ENCODE measurements around the gene MZB1.

The MZB1 gene

DNA sequence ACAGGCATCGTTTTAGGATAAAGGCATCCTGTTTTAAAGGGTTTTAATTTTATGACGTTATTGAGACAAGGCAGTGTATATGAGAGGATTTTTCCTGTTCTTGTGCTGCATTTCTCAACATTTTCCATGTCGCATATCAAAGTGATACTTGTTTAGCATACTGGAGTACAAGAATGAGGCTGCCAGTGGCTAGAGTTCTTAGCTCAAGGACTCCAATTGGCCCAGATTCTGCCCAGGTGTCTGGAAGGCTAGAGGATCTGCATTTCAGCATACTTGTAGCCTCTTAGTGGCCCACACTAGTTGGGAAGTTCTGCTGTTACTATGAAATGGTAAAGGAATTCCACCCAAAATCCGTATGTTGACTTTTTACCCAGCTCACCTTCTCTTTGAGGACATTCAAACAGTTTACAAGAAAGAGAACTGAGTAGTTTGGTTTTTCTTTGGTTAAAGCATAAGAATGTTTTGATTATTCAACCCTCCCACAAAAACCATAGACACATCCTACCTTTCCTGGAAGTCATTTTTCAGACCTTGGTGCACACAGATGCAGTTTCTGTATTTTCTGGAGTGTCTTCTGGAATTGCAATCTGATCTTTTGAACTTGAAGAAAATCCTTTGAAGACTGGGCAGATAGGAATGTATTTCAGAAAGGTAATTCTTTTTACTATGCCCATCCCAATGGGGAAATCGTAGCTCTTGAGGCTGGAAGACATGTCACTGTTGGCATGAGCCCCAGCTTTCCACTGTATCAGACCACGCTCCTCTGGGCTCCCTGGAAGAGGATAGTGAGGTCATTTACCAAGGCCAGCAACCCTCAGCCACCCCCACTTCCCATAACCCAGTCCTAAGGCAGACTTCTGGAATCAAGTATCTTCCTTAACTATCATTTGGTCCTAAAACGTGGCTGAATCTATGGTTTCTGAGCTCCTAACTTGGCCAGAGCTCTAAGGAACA is 18.0 kb downstream of the MZB1 start:
- no peak for DNase-seq (ENCODE audit: low spot score)
- no CpG with 5 or more reads among the region's 7 CpGs for WGBS, 2 donors (ENCODE audit: extremely low coverage in 2 of 2, insufficient read length in 2 of 2, insufficient replicate concordance in 1 of 2)
- no peaks in the 10 kb centered on the region for H3K27me3 ChIP-seq (ENCODE audit: control insufficient read depth in 3 of 3, insufficient read depth in 3 of 3, low read depth in 1 of 3, low read length in 3 of 3)

DNA sequence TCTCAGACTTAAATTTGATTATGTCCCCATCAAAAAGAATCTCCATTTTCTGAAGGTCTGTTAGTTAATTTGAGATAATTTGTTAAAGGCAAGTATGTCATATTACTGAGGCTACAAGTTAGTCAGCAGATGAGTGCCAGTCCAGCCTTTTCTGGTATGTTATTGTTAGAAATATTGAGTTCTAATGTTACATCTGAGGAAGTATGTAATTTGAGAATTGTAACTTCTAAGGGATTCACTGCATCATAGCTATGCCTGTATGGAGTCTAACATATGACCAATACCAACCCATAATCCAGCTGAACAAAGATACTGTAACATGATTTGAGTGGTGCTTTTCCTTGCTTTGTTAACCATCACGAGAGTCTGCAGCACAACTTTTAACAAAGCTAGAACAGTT is 20.5 kb downstream of the MZB1 start:
- H3K23ac ChIP-seq (ENCODE audit: low read depth, low read length, poor library complexity), result no peak overlapping the region
- H3K36me3 ChIP-seq (replicated peaks in 1 of 2; ENCODE audit: control insufficient read depth in 2 of 2, insufficient read depth in 2 of 2, low read length in 2 of 2), result peaks cover 25 to 89% of the 10 kb centered on the region in 2 donors
- no peak overlapping the region for H3K18ac ChIP-seq (ENCODE audit: low read length)
- H4K8ac ChIP-seq (ENCODE audit: low read depth, low read length), result no peak overlapping the region
- H2BK12ac ChIP-seq (ENCODE audit: low read length), result no peak overlapping the region
- no peak overlapping the region for H2BK15ac ChIP-seq (ENCODE audit: low read length)
- no peaks in the 10 kb centered on the region for H3K4me1 ChIP-seq (ENCODE audit: control insufficient read depth in 2 of 2, insufficient read depth in 1 of 2, low read depth in 1 of 2, low read length in 2 of 2)
- DNase-seq (ENCODE audit: low spot score), result no peak
- no peak overlapping the region for H3K14ac ChIP-seq (ENCODE audit: low read length)
- no peak overlapping the region for H4K91ac ChIP-seq (ENCODE audit: low read depth, low read length, poor library complexity)
- no peak overlapping the region for H2AK5ac ChIP-seq (ENCODE audit: low read depth, low read length)
- no peak overlapping the region for H2AFZ ChIP-seq (ENCODE audit: low read length)
- H3K27ac ChIP-seq (replicated peaks; ENCODE audit: low read length), result no peak overlapping the region
- no peak overlapping the region for H3K4ac ChIP-seq (ENCODE audit: low read length)
- H3K9me3 ChIP-seq (replicated peaks in 1 of 2; ENCODE audit: control insufficient read depth in 2 of 2, insufficient read depth in 1 of 2, low read depth in 1 of 2, low read length in 2 of 2), result no peaks in the 10 kb centered on the region
- H3K4me2 ChIP-seq (ENCODE audit: insufficient read depth, low read length, poor library complexity, severe bottlenecking), result no peak overlapping the region
- no peaks in the 10 kb centered on the region for H3K27me3 ChIP-seq (ENCODE audit: control insufficient read depth in 3 of 3, insufficient read depth in 3 of 3, low read depth in 1 of 3, low read length in 3 of 3)
- H2BK5ac ChIP-seq (ENCODE audit: low read length), result no peak overlapping the region
- WGBS, 2 donors (ENCODE audit: extremely low coverage in 2 of 2, insufficient read length in 2 of 2, insufficient replicate concordance in 1 of 2), result no CpG with 5 or more reads among the region's 1 CpG
- H3K79me1 ChIP-seq (ENCODE audit: low read depth, low read length), result peaks cover 3% of the 10 kb centered on the region
- no peak overlapping the region for H2BK120ac ChIP-seq (ENCODE audit: low read depth, low read length)
- H3K9ac ChIP-seq (ENCODE audit: low read depth, low read length, poor library complexity), result no peak overlapping the region
- H3K4me3 ChIP-seq (ENCODE audit: low read length in 2 of 2), result no peak overlapping the region

More for the DNA sequence above, 18.0 kb downstream of the MZB1 start:
- no peaks in the 10 kb centered on the region for H3K4me1 ChIP-seq (ENCODE audit: control insufficient read depth in 2 of 2, insufficient read depth in 1 of 2, low read depth in 1 of 2, low read length in 2 of 2)
- H3K9ac ChIP-seq (ENCODE audit: low read depth, low read length, poor library complexity), result no peak overlapping the region
- peaks cover 24 to 65% of the 10 kb centered on the region in 2 donors for H3K36me3 ChIP-seq (replicated peaks in 1 of 2; ENCODE audit: control insufficient read depth in 2 of 2, insufficient read depth in 2 of 2, low read length in 2 of 2)
- no peak overlapping the region for H2AFZ ChIP-seq (ENCODE audit: low read length)
- no peak overlapping the region for H2BK12ac ChIP-seq (ENCODE audit: low read length)
- H2AK5ac ChIP-seq (ENCODE audit: low read depth, low read length), result no peak overlapping the region
- H3K18ac ChIP-seq (ENCODE audit: low read length), result no peak overlapping the region
- peaks cover 4% of the 10 kb centered on the region for H3K79me1 ChIP-seq (ENCODE audit: low read depth, low read length)
- H2BK15ac ChIP-seq (ENCODE audit: low read length), result no peak overlapping the region
- H4K91ac ChIP-seq (ENCODE audit: low read depth, low read length, poor library complexity), result no peak overlapping the region
- no peak overlapping the region for H3K4me3 ChIP-seq (ENCODE audit: low read length in 2 of 2)
- no peak overlapping the region for H4K8ac ChIP-seq (ENCODE audit: low read depth, low read length)
- no peak overlapping the region for H3K4ac ChIP-seq (ENCODE audit: low read length)
- no peak overlapping the region for H3K14ac ChIP-seq (ENCODE audit: low read length)
- H3K23ac ChIP-seq (ENCODE audit: low read depth, low read length, poor library complexity), result no peak overlapping the region
- no peak overlapping the region for H3K4me2 ChIP-seq (ENCODE audit: insufficient read depth, low read length, poor library complexity, severe bottlenecking)
- H2BK5ac ChIP-seq (ENCODE audit: low read length), result no peak overlapping the region
- H3K27ac ChIP-seq (replicated peaks; ENCODE audit: low read length), result no peak overlapping the region
- H2BK120ac ChIP-seq (ENCODE audit: low read depth, low read length), result no peak overlapping the region
- H3K9me3 ChIP-seq (replicated peaks in 1 of 2; ENCODE audit: control insufficient read depth in 2 of 2, insufficient read depth in 1 of 2, low read depth in 1 of 2, low read length in 2 of 2), result peaks cover 0 to 3% of the 10 kb centered on the region in 2 donors

GRCh38 chr5:139368613-139369012 is 21.1 kb downstream of the MZB1 start:
- WGBS, 2 donors (ENCODE audit: extremely low coverage in 2 of 2, insufficient read length in 2 of 2, insufficient replicate concordance in 1 of 2), result no CpG with 5 or more reads among the region's 2 CpGs
- no peak overlapping the region for H3K4me3 ChIP-seq (ENCODE audit: low read length in 2 of 2)
- no peak overlapping the region for H3K14ac ChIP-seq (ENCODE audit: low read length)
- H2BK15ac ChIP-seq (ENCODE audit: low read length), result no peak overlapping the region
- no peak overlapping the region for H3K4ac ChIP-seq (ENCODE audit: low read length)
- DNase-seq (ENCODE audit: low spot score), result no peak
- H3K27ac ChIP-seq (replicated peaks; ENCODE audit: low read length), result no peak overlapping the region
- no peak overlapping the region for H3K23ac ChIP-seq (ENCODE audit: low read depth, low read length, poor library complexity)
- H3K79me1 ChIP-seq (ENCODE audit: low read depth, low read length), result peaks cover 3% of the 10 kb centered on the region
- H3K27me3 ChIP-seq (ENCODE audit: control insufficient read depth in 3 of 3, insufficient read depth in 3 of 3, low read depth in 1 of 3, low read length in 3 of 3), result no peaks in the 10 kb centered on the region
- no peak overlapping the region for H4K91ac ChIP-seq (ENCODE audit: low read depth, low read length, poor library complexity)
- no peaks in the 10 kb centered on the region for H3K4me1 ChIP-seq (ENCODE audit: control insufficient read depth in 2 of 2, insufficient read depth in 1 of 2, low read depth in 1 of 2, low read length in 2 of 2)
- peaks cover 30 to 90% of the 10 kb centered on the region in 2 donors for H3K36me3 ChIP-seq (replicated peaks in 1 of 2; ENCODE audit: control insufficient read depth in 2 of 2, insufficient read depth in 2 of 2, low read length in 2 of 2)
- H2BK12ac ChIP-seq (ENCODE audit: low read length), result no peak overlapping the region
- no peak overlapping the region for H2BK5ac ChIP-seq (ENCODE audit: low read length)
- H3K9ac ChIP-seq (ENCODE audit: low read depth, low read length, poor library complexity), result no peak overlapping the region
- no peaks in the 10 kb centered on the region for H3K9me3 ChIP-seq (replicated peaks in 1 of 2; ENCODE audit: control insufficient read depth in 2 of 2, insufficient read depth in 1 of 2, low read depth in 1 of 2, low read length in 2 of 2)
- H3K4me2 ChIP-seq (ENCODE audit: insufficient read depth, low read length, poor library complexity, severe bottlenecking), result no peak overlapping the region
- H2AFZ ChIP-seq (ENCODE audit: low read length), result no peak overlapping the region
- H2AK5ac ChIP-seq (ENCODE audit: low read depth, low read length), result no peak overlapping the region
- H3K18ac ChIP-seq (ENCODE audit: low read length), result no peak overlapping the region
- no peak overlapping the region for H4K8ac ChIP-seq (ENCODE audit: low read depth, low read length)
- H2BK120ac ChIP-seq (ENCODE audit: low read depth, low read length), result no peak overlapping the region

GRCh38 chr5:139364466-139364865 is 25.2 kb downstream of the MZB1 start:
- WGBS, 2 donors (ENCODE audit: extremely low coverage in 2 of 2, insufficient read length in 2 of 2, insufficient replicate concordance in 1 of 2), result no CpG with 5 or more reads among the region's 2 CpGs
- Histone ChIP-seq H3K4me3 (ENCODE audit: low read length in 2 of 2) (no peak overlapping the region), H2AK5ac (ENCODE audit: low read depth, low read length) (no peak overlapping the region), H3K18ac (ENCODE audit: low read length) (no peak overlapping the region), H2BK5ac (ENCODE audit: low read length) (no peak overlapping the region), H3K27ac (replicated peaks; ENCODE audit: low read length) (no peak overlapping the region), H2BK120ac (ENCODE audit: low read depth, low read length) (no peak overlapping the region), H3K14ac (ENCODE audit: low read length) (no peak overlapping the region), H4K91ac (ENCODE audit: low read depth, low read length, poor library complexity) (no peak overlapping the region), H3K4me1 (ENCODE audit: control insufficient read depth in 2 of 2, insufficient read depth in 1 of 2, low read depth in 1 of 2, low read length in 2 of 2) (no peaks in the 10 kb centered on the region), H3K23ac (ENCODE audit: low read depth, low read length, poor library complexity) (no peak overlapping the region), H3K9me3 (replicated peaks in 1 of 2; ENCODE audit: control insufficient read depth in 2 of 2, insufficient read depth in 1 of 2, low read depth in 1 of 2, low read length in 2 of 2) (no peaks in the 10 kb centered on the region), H3K27me3 (ENCODE audit: control insufficient read depth in 3 of 3, insufficient read depth in 3 of 3, low read depth in 1 of 3, low read length in 3 of 3) (no peaks in the 10 kb centered on the region), H3K36me3 (replicated peaks in 1 of 2; ENCODE audit: control insufficient read depth in 2 of 2, insufficient read depth in 2 of 2, low read length in 2 of 2) (peaks cover 18 to 81% of the 10 kb centered on the region in 2 donors), H4K8ac (ENCODE audit: low read depth, low read length) (no peak overlapping the region), H3K9ac (ENCODE audit: low read depth, low read length, poor library complexity) (no peak overlapping the region), H2BK12ac (ENCODE audit: low read length) (no peak overlapping the region), H3K4ac (ENCODE audit: low read length) (no peak overlapping the region), H3K79me1 (ENCODE audit: low read depth, low read length) (peaks cover 3% of the 10 kb centered on the region), H2BK15ac (ENCODE audit: low read length) (no peak overlapping the region), H3K4me2 (ENCODE audit: insufficient read depth, low read length, poor library complexity, severe bottlenecking) (no peak overlapping the region), H2AFZ (ENCODE audit: low read length) (no peak overlapping the region)
- no peak for DNase-seq (ENCODE audit: low spot score)
